Loucy (cell line): ENCODE results near the gene CHMP4A.
A peak's percentile ranks its signal among the peaks of the same experiment; 100 is the strongest.

ENCODE experiments used
- H2AFZ ChIP-seq: fragments of 200-600 bp; sonication (generic); 2 replicates; pipeline ENCODE4 v1.6.0; 2016; ENCODE audit warnings: antibody characterized with exemption, mild to moderate bottlenecking, low read length, moderate library complexity
- H3F3A ChIP-seq: fragments of 200-600 bp; 2 replicates; pipeline ENCODE4 v1.6.0; 2016; ENCODE audit warnings: antibody characterized with exemption, low read depth, mild to moderate bottlenecking
- H3K27me3 ChIP-seq: fragments of 200-600 bp; sonication (generic); 2 replicates; pipeline ENCODE4 v1.6.1; 2014; ENCODE audit warnings: low read length, mild to moderate bottlenecking; ENCODE audit not compliant: insufficient read depth, poor library complexity, severe bottlenecking
- H3K36me3 ChIP-seq: fragments of 200-600 bp; sonication (generic); 2 replicates; pipeline ENCODE4 v1.6.1; 2016; ENCODE audit warnings: low read length; ENCODE audit not compliant: insufficient read depth
- H3K4me1 ChIP-seq: fragments of 200-600 bp; sonication (generic); 2 replicates; pipeline ENCODE4 v1.5.1; 2014; ENCODE audit warnings: low read length, mild to moderate bottlenecking; ENCODE audit not compliant: insufficient read depth, poor library complexity, severe bottlenecking
- H3K4me2 ChIP-seq: fragments of 200-600 bp; sonication (generic); 2 replicates; pipeline ENCODE4 v1.6.0; 2014; ENCODE audit warnings: antibody characterized with exemption, low read length, low read depth, mild to moderate bottlenecking; ENCODE audit not compliant: poor library complexity, severe bottlenecking
- H3K4me3 ChIP-seq: fragments of 200-600 bp; sonication (generic); 2 replicates; pipeline ENCODE4 v1.5.1; 2014; ENCODE audit warnings: low read length, mild to moderate bottlenecking, mixed read lengths; ENCODE audit not compliant: poor library complexity, severe bottlenecking
- H3K79me2 ChIP-seq: fragments of 200-600 bp; sonication (generic); 2 replicates; pipeline ENCODE4 v1.6.1; 2014; ENCODE audit warnings: low read length; ENCODE audit not compliant: insufficient read depth
- H3K9ac ChIP-seq: fragments of 200-600 bp; sonication (generic); 2 replicates; pipeline ENCODE4 v1.6.0; 2014; ENCODE audit warnings: mild to moderate bottlenecking, low read depth, low read length, moderate library complexity; ENCODE audit not compliant: poor library complexity, severe bottlenecking
- H3K9me2 ChIP-seq: fragments of 200-600 bp; sonication (generic); replicated peaks from 2 replicates; pipeline ENCODE4 v1.6.1; 2016; ENCODE audit warnings: low read depth, low read length, mixed read lengths
- H3K9me3 ChIP-seq: fragments of 200-600 bp; sonication (generic); 2 replicates; pipeline ENCODE4 v1.6.1; 2014; ENCODE audit warnings: mild to moderate bottlenecking, antibody characterized with exemption, low read length, low read depth; ENCODE audit not compliant: insufficient read depth
- H4K20me1 ChIP-seq: fragments of 200-600 bp; sonication (generic); 2 replicates; pipeline ENCODE4 v1.6.0; 2014; ENCODE audit warnings: antibody characterized with exemption, low read length, mild to moderate bottlenecking; ENCODE audit not compliant: insufficient read depth, poor library complexity, severe bottlenecking
- CTCF ChIP-seq: fragments of 200-600 bp; sonication (generic); conservative IDR thresholded peaks from 2 replicates; pipeline ENCODE4 v1.5.1; 2014; ENCODE audit warnings: mild to moderate bottlenecking, antibody characterized with exemption, low read length
- EZH2phosphoT487 ChIP-seq: fragments of 200-600 bp; IDR thresholded peaks from 2 replicates; pipeline ENCODE4 v1.6.1; 2018; ENCODE audit warnings: antibody characterized with exemption, mild to moderate bottlenecking, moderate library complexity, borderline replicate concordance

Gene CHMP4A

GRCh38 chr14:24235804-24236688, 22.8 kb upstream of the CHMP4A start:
- H3K9me3 ChIP-seq: no peaks in the 10 kb centered on the region
- peaks cover 10% of the 10 kb centered on the region for H4K20me1 ChIP-seq
- H3K4me3 ChIP-seq: no peak overlapping the region
- no peaks in the 10 kb centered on the region for H3F3A ChIP-seq
- H3K4me1 ChIP-seq: peaks cover 56% of the 10 kb centered on the region
- no peak for TF ChIP-seq CTCF
- no peak overlapping the region for H2AFZ ChIP-seq
- H3K27me3 ChIP-seq: no peaks in the 10 kb centered on the region
- H3K9ac ChIP-seq: peak overlapping the region; percentile 89
- peak overlapping the region; percentile 98 for H3K4me2 ChIP-seq
- H3K9me2 ChIP-seq: no peaks in the 10 kb centered on the region
- H3K79me2 ChIP-seq: peaks cover 74% of the 10 kb centered on the region
- peaks cover 49% of the 10 kb centered on the region; the same call in 1 of the 2 replicates for H3K36me3 ChIP-seq

- H3K36me3 ChIP-seq: peaks cover 35% of the 10 kb centered on the region; the same call in 1 of the 2 replicates
- no peaks in the 10 kb centered on the region for H3F3A ChIP-seq
- H4K20me1 ChIP-seq: no peaks in the 10 kb centered on the region
- peaks cover 41% of the 10 kb centered on the region for H3K4me1 ChIP-seq
- no peak overlapping the region for H2AFZ ChIP-seq
- H3K79me2 ChIP-seq: peaks cover 70% of the 10 kb centered on the region
- no peaks in the 10 kb centered on the region for H3K27me3 ChIP-seq
- H3K9ac ChIP-seq: peak overlapping the region; percentile 89
- TF ChIP-seq EZH2phosphoT487 (no peak), CTCF (no peak)
- no peaks in the 10 kb centered on the region for H3K9me2 ChIP-seq
- H3K9me3 ChIP-seq: no peaks in the 10 kb centered on the region
- peak overlapping the region; percentile 93 for H3K4me3 ChIP-seq
- H3K4me2 ChIP-seq: peak overlapping the region; percentile 98
Observed at GRCh38 chr14:24234095-24235005, 21.1 kb upstream of the CHMP4A start.

- Histone ChIP-seq H3K9me3 (no peaks in the 10 kb centered on the region), H3F3A (no peaks in the 10 kb centered on the region), H4K20me1 (no peaks in the 10 kb centered on the region), H3K27me3 (no peaks in the 10 kb centered on the region), H3K4me1 (peaks cover 39% of the 10 kb centered on the region), H3K4me3 (peak overlapping the region; percentile 93), H3K79me2 (peaks cover 66% of the 10 kb centered on the region), H3K9me2 (no peaks in the 10 kb centered on the region), H3K36me3 (peaks cover 27% of the 10 kb centered on the region; the same call in 1 of the 2 replicates), H3K9ac (peak overlapping the region; percentile 89), H2AFZ (no peak overlapping the region), H3K4me2 (peak overlapping the region; percentile 98)
- no peak for TF ChIP-seq EZH2phosphoT487
- TF ChIP-seq CTCF: no peak
Observed at GRCh38 chr14:24233538-24233866, 20.2 kb upstream of the CHMP4A start.
